ENCODE results near the gene FAXC.

DNA sequence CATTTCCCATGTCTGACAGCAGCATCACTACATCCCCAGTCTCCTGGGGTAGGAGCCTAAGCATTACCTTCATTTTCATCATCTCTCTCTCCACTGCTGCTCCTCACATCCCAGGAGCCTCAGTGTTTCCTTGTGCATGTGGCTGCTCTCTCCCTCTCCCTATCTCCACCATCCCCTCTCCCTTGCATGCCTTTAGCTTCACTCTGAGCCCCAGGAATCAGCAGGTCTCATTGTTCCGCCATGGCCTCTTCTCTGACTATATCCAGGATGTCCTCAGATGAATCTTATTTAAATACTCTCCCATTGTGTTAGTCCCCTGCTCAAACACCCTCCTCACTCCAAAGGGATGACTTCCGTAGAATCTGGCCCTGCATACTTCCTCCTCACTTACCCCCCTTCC is 79.4 kb downstream of the FAXC start:
- TF ChIP-seq, protein P1, sequence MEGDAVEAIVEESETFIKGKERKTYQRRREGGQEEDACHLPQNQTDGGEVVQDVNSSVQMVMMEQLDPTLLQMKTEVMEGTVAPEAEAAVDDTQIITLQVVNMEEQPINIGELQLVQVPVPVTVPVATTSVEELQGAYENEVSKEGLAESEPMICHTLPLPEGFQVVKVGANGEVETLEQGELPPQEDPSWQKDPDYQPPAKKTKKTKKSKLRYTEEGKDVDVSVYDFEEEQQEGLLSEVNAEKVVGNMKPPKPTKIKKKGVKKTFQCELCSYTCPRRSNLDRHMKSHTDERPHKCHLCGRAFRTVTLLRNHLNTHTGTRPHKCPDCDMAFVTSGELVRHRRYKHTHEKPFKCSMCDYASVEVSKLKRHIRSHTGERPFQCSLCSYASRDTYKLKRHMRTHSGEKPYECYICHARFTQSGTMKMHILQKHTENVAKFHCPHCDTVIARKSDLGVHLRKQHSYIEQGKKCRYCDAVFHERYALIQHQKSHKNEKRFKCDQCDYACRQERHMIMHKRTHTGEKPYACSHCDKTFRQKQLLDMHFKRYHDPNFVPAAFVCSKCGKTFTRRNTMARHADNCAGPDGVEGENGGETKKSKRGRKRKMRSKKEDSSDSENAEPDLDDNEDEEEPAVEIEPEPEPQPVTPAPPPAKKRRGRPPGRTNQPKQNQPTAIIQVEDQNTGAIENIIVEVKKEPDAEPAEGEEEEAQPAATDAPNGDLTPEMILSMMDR (IDR thresholded peaks at IDR 0.05; ENCODE audit: borderline replicate concordance, extremely low read depth, low read length, poor library complexity, severe bottlenecking), result no peak
- TF ChIP-seq EZH2 (IDR thresholded peaks at IDR 0.05; ENCODE audit: borderline replicate concordance, low read depth, low read length, severe bottlenecking), result no peak

Data from DND-41 (cell line).